HCT116 (cell line): ENCODE data around the gene ELF1. TPM values are rescaled to one million over a fixed set of nuclear protein-coding genes. Genes with fewer than 3 reads are reported as not detected.
A peak's percentile ranks its signal among the peaks of the same experiment; 100 is the strongest.

Experiments used
- ATAC-seq: fragments of 200-7000 bp; cut with Tn5 transposase; 2 replicates; pipeline ENCODE4 v1.9.1; 2020; ENCODE audit warnings: mild to moderate bottlenecking, moderate library complexity
- BruUV-seq: library from RNA; stranded (reverse); fragments of 400-500 nt; replicated peaks from 2 replicates; lab custom pipeline; 2021; lab: Mats Ljungman, UMichigan
- CTCF ChIA-PET: fragments of 300-600 bp; sonication (Branson Sonifier 250); formaldehyde crosslinking; loops from one replicate; lab custom pipeline; 2021; ENCODE audit warnings: antibody characterized with exemption; lab: Charles Lee
- POLR2A ChIA-PET: fragments of 300-600, 350-600 bp; sonication (Branson Sonifier 250); formaldehyde crosslinking; loops from one replicate; lab custom pipeline; 2021; ENCODE audit warnings: antibody characterized with exemption; lab: Charles Lee
- RAD21 ChIA-PET, 2 experiments: fragments of 300-600 bp; sonication (Branson Sonifier 250); formaldehyde crosslinking; loops; one replicate each; lab custom pipeline; 2023; ENCODE audit warnings: low total read pairs in 2 of 2; ENCODE audit not compliant: uncharacterized antibody in 2 of 2, unreplicated experiment in 2 of 2, low non-redundant PET in 1 of 2; lab: Charles Lee
- DNase-seq: peaks from one replicate; pipeline ENCODE4 v3.0.0-alpha.2; 2010; ENCODE audit warnings: low read depth, low spot score
- H2AFZ ChIP-seq: fragments of 200-600 bp; shearing (Covaris generic), sonication (generic); 2 replicates; pipeline ENCODE4 v1.6.1; 2017; ENCODE audit warnings: low read depth, mixed run types, mixed read lengths, antibody characterized with exemption, low read length; ENCODE audit not compliant: poor library complexity, severe bottlenecking
- H3K27ac ChIP-seq: 2 replicates; pipeline ENCODE4 v1.5.1; 2012; ENCODE audit warnings: low read depth, low read length
- H3K27me3 ChIP-seq: fragments of 200-600 bp; sonication (generic); 2 replicates; pipeline ENCODE4 v1.6.1; 2016; ENCODE audit warnings: mixed run types, low read length, mixed read lengths; ENCODE audit not compliant: insufficient read depth
- H3K36me3 ChIP-seq, 2 experiments: fragments of 200-500 bp in 1 of 2; fragments of 200-600 bp in 1 of 2; sonication (Bioruptor generic) in 1 of 2; sonication (generic) in 1 of 2; 2 replicates each; pipeline versions ENCODE4 v1.5.1 to v1.6.1; 2014 to 2016; ENCODE audit warnings: low read length in 2 of 2, inconsistent platforms in 1 of 2, mixed read lengths in 1 of 2, mixed run types in 1 of 2; ENCODE audit not compliant: insufficient read depth in 2 of 2, control insufficient read depth in 1 of 2
- H3K4me1 ChIP-seq, 2 experiments: fragments of 200-600 bp in 1 of 2; sonication (generic) in 1 of 2; 2 replicates each; pipeline versions ENCODE4 v1.5.1 to v1.6.1; 2012 to 2017; ENCODE audit warnings: low read length in 2 of 2, inconsistent platforms in 1 of 2, mild to moderate bottlenecking in 1 of 2, mixed read lengths in 1 of 2, mixed run types in 1 of 2, moderate library complexity in 1 of 2; ENCODE audit not compliant: insufficient read depth in 2 of 2, control insufficient read depth in 1 of 2
- H3K4me2 ChIP-seq: fragments of 200-600 bp; sonication (generic); 2 replicates; pipeline ENCODE4 v1.6.1; 2017; ENCODE audit warnings: mixed run types, low read length, mixed read lengths
- H3K4me3 ChIP-seq, 2 experiments: fragments of 200-600 bp in 1 of 2; sonication (generic) in 1 of 2; replicated peaks in 1 of 2; 2 replicates each; pipeline ENCODE4 v1.5.1; 2011 to 2016; ENCODE audit warnings: low read length in 2 of 2, control low read depth in 1 of 2, low read depth in 1 of 2, mild to moderate bottlenecking in 1 of 2, mixed read lengths in 1 of 2, mixed run types in 1 of 2
- H3K79me2 ChIP-seq: fragments of 200-600 bp; sonication (generic); 2 replicates; pipeline ENCODE4 v1.6.1; 2017; ENCODE audit warnings: mild to moderate bottlenecking, mixed run types, low read length, moderate library complexity, mixed read lengths; ENCODE audit not compliant: insufficient read depth
- H3K9ac ChIP-seq: fragments of 200-600 bp; sonication (generic); 2 replicates; pipeline ENCODE4 v1.6.1; 2016; ENCODE audit warnings: low read length, mixed read lengths
- H3K9me2 ChIP-seq: fragments of 200-600 bp; sonication (generic), shearing (Covaris generic); 2 replicates; pipeline ENCODE4 v1.6.1; 2017; ENCODE audit warnings: mixed run types, mild to moderate bottlenecking, moderate library complexity; ENCODE audit not compliant: insufficient read depth
- H3K9me3 ChIP-seq, 2 experiments: fragments of 200-500 bp in 1 of 2; fragments of 200-600 bp in 1 of 2; sonication (Bioruptor generic) in 1 of 2; sonication (generic) in 1 of 2; 2 replicates each; pipeline ENCODE4 v1.6.1; 2014 to 2017; ENCODE audit warnings: low read length in 2 of 2, mixed read lengths in 2 of 2, inconsistent platforms in 1 of 2, low read depth in 1 of 2, mild to moderate bottlenecking in 1 of 2, mixed run types in 1 of 2, moderate library complexity in 1 of 2; ENCODE audit not compliant: control insufficient read depth in 1 of 2, insufficient read depth in 1 of 2
- H4K20me1 ChIP-seq: fragments of 200-600 bp; sonication (generic), shearing (Covaris generic); 2 replicates; pipeline ENCODE4 v1.6.1; 2017; ENCODE audit warnings: mixed run types, mild to moderate bottlenecking, moderate library complexity; ENCODE audit not compliant: insufficient read depth
- EGR1 ChIP-seq: IDR thresholded peaks from 2 replicates; pipeline ENCODE4 v1.6.1; 2012; ENCODE audit warnings: low read depth
- ELF1 ChIP-seq: IDR thresholded peaks from 2 replicates; pipeline ENCODE4 v1.6.1; 2012; ENCODE audit warnings: low read depth, borderline replicate concordance
- EZH2 ChIP-seq: fragments of 200-600 bp; sonication (generic); IDR thresholded peaks from 2 replicates; pipeline ENCODE4 v1.6.1; 2017; ENCODE audit warnings: antibody characterized with exemption, mixed run types
- EZH2phosphoT487 ChIP-seq: fragments of 200-600 bp; IDR thresholded peaks from 2 replicates; pipeline ENCODE4 v1.6.1; 2018; ENCODE audit warnings: antibody characterized with exemption, borderline replicate concordance
- FOSL1 ChIP-seq: IDR thresholded peaks from 2 replicates; pipeline ENCODE4 v1.6.1; 2012; ENCODE audit warnings: low read depth
- JUND ChIP-seq: IDR thresholded peaks from 2 replicates; pipeline ENCODE4 v1.6.1; 2012
- POLR2A ChIP-seq: IDR thresholded peaks from 2 replicates; pipeline ENCODE4 v1.7.0; 2011; ENCODE audit warnings: borderline replicate concordance; ENCODE audit not compliant: insufficient read depth, insufficient read length; ENCODE audit errors: extremely low read depth
- POLR2AphosphoS5 ChIP-seq: IDR thresholded peaks from 2 replicates; pipeline ENCODE4 v1.6.1; 2011; ENCODE audit warnings: mild to moderate bottlenecking, low read depth, low read length, moderate library complexity
- RAD21 ChIP-seq: IDR thresholded peaks from 2 replicates; pipeline ENCODE4 v1.6.1; 2012; ENCODE audit warnings: low read depth, mild to moderate bottlenecking
- SIN3A ChIP-seq: IDR thresholded peaks from 2 replicates; pipeline ENCODE4 v1.6.1; 2012; ENCODE audit warnings: low read depth
- SP1 ChIP-seq: IDR thresholded peaks from 2 replicates; pipeline ENCODE4 v1.6.1; 2012; ENCODE audit warnings: low read depth
- SRF ChIP-seq: IDR thresholded peaks from 2 replicates; pipeline ENCODE4 v1.6.1; 2012; ENCODE audit warnings: low read depth
- ZFX ChIP-seq: fragments of 450-650 bp; IDR thresholded peaks from 2 replicates; pipeline ENCODE4 v1.6.1; 2017
- ZNF274 ChIP-seq: fragments of 200-500 bp; sonication (Bioruptor generic); IDR thresholded peaks from 2 replicates; pipeline ENCODE4 v1.6.1; 2014; ENCODE audit warnings: mild to moderate bottlenecking, low read depth, low read length, inconsistent platforms
- intact Hi-C: fragments of 100-400 bp; cut with micrococcal nuclease; formaldehyde crosslinking; loops from 2 replicates; pipeline ENCODE4 v1.10.0; 2022
- total RNA-seq: library from RNA; stranded (reverse); gene quantifications from one replicate; pipeline ENCODE4 v1.2.1, GENCODE V29; 2021; ENCODE audit not compliant: unreplicated experiment
- TF ChIP-seq, protein P1 (sequence below): IDR thresholded peaks from 2 replicates; pipeline ENCODE4 v1.6.1; 2012
- TF ChIP-seq, protein P2 (sequence below): IDR thresholded peaks from 2 replicates; pipeline ENCODE4 v1.6.1; 2012

ELF1 gene
- total RNA-seq, 1 experiment from 2014 or later: 30.0 TPM

DNA sequence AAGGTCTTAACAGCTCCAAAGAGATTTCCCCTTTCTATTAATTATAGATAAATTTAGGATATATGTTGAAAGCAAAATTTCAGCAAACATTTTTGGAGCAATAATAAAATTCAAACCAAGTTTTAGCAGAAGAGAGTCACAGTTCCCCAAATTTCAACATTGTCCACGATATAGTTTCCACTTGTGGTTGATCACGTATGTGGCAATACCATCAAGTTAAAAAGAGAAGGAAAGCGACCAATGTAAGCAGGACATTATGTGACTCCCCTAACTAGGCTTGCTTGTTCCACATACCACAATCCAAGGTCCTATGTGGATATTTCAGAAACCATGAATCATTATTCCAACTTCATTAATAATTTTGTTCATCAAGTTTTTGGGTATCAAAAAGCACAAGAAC lies 52.8 kb downstream of the ELF1 start:
- Histone ChIP-seq H3K9me2 (no peaks in the 10 kb centered on the region), H3K36me3 (no peaks in the 10 kb centered on the region), H3K4me3 (no peak overlapping the region), H3K4me2 (no peak overlapping the region), H2AFZ (no peak overlapping the region), H3K79me2 (peaks cover 68% of the 10 kb centered on the region), H4K20me1 (no peaks in the 10 kb centered on the region), H3K9me3 (no peaks in the 10 kb centered on the region), H3K27me3 (no peaks in the 10 kb centered on the region), H3K9ac (no peak overlapping the region), H3K4me1 (peaks cover 16 to 24% of the 10 kb centered on the region in 2 experiments), H3K27ac (no peak overlapping the region)
- intact Hi-C loops: no loop called here
- no TSS peak for BruUV-seq
- DNase-seq: no peak
- no peak for ATAC-seq
- TF ChIP-seq ELF1: no peak
- TF ChIP-seq ZNF274: no peak
- TF ChIP-seq RAD21: no peak
- TF ChIP-seq POLR2A: no peak
- TF ChIP-seq EZH2: no peak
- no peak for TF ChIP-seq SIN3A
- TF ChIP-seq SRF: no peak
- no peak for TF ChIP-seq POLR2AphosphoS5
- POLR2A ChIA-PET: no interaction called here
- CTCF ChIA-PET: no interaction called here
- RAD21 ChIA-PET: no interaction called here

DNA sequence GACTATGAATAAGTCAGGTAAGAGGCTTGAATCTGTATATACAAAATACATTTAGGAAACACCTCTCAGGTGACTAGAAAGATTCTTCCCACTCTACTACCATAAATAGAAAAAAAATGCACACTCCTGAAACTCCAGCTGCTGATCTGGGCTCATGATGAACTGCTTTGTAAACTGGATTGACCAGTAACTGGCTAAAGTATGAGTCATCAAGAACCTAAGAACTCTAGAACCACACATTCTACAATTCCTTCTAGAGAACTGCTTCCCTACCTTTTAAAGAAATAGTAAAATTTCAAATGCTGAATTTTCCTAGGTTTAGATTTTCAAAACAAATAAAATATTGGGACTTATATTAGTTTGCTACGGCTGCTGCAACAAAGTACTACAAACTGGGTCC lies 55.2 kb downstream of the ELF1 start:
- ChIA-PET CTCF (no interaction called here), RAD21 (no interaction called here), POLR2A (no interaction called here)
- Histone ChIP-seq H3K27me3 (no peaks in the 10 kb centered on the region), H3K9ac (no peak overlapping the region), H3K9me3 (no peaks in the 10 kb centered on the region), H3K36me3 (no peaks in the 10 kb centered on the region), H3K27ac (peak overlapping the region; percentile 13; the same call in 1 of the 2 replicates), H4K20me1 (no peaks in the 10 kb centered on the region), H3K79me2 (peaks cover 62% of the 10 kb centered on the region), H3K4me3 (no peak overlapping the region), H3K9me2 (no peaks in the 10 kb centered on the region), H3K4me2 (peak overlapping the region; percentile 42), H3K4me1 (peaks cover 16 to 24% of the 10 kb centered on the region in 2 experiments), H2AFZ (no peak overlapping the region)
- TF ChIP-seq SIN3A (no peak), SRF (peak; percentile 54), SP1 (peak; percentile 33; the same call in 1 of the 2 replicates), JUND (peak; percentile 38; the same call in 1 of the 2 replicates), RAD21 (no peak), POLR2A (no peak), EGR1 (no peak), EZH2 (no peak), ZFX (no peak), EZH2phosphoT487 (no peak), FOSL1 (peak; percentile 49; the same call in 1 of the 2 replicates)
- TF ChIP-seq, protein P1, sequence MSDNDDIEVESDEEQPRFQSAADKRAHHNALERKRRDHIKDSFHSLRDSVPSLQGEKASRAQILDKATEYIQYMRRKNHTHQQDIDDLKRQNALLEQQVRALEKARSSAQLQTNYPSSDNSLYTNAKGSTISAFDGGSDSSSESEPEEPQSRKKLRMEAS: no peak
- TF ChIP-seq, protein P2, sequence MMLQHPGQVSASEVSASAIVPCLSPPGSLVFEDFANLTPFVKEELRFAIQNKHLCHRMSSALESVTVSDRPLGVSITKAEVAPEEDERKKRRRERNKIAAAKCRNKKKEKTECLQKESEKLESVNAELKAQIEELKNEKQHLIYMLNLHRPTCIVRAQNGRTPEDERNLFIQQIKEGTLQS: no peak
- BruUV-seq: no TSS peak
- intact Hi-C loops: no loop called here
- ATAC-seq (peak; percentile 91), DNase-seq (peak; percentile 45)
